ENCODE data around the gene MTERF4.

MTERF4 gene

DNA sequence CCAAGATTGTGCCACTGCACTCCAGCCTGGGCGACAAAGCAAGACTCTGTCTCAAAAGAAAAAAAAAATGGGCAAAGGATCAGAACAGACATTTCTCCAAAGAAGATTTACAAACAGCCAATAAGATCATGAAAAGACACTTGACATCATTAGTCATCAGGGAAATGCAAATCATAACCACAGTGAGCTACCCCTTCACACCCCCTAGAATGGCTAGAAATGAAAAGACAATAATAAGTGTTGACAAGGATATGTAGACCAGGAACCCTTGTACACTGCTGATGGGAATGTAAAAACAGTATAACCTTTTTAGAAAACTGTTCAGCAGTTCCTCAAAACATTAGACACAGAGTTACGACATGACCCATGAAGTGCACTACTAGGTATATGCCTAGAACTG is 18.4 kb upstream of the MTERF4 start:
- TF ChIP-seq, protein P1, sequence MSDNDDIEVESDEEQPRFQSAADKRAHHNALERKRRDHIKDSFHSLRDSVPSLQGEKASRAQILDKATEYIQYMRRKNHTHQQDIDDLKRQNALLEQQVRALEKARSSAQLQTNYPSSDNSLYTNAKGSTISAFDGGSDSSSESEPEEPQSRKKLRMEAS (IDR thresholded peaks at IDR 0.05; ENCODE audit: low read depth, low read length): no peak
- TF ChIP-seq MYC (IDR thresholded peaks at IDR 0.05; ENCODE audit: low read depth, low read length): no peak
- TF ChIP-seq POLR2A (IDR thresholded peaks at IDR 0.05; ENCODE audit: extremely low read depth, insufficient read length): no peak
- TF ChIP-seq, protein P2, sequence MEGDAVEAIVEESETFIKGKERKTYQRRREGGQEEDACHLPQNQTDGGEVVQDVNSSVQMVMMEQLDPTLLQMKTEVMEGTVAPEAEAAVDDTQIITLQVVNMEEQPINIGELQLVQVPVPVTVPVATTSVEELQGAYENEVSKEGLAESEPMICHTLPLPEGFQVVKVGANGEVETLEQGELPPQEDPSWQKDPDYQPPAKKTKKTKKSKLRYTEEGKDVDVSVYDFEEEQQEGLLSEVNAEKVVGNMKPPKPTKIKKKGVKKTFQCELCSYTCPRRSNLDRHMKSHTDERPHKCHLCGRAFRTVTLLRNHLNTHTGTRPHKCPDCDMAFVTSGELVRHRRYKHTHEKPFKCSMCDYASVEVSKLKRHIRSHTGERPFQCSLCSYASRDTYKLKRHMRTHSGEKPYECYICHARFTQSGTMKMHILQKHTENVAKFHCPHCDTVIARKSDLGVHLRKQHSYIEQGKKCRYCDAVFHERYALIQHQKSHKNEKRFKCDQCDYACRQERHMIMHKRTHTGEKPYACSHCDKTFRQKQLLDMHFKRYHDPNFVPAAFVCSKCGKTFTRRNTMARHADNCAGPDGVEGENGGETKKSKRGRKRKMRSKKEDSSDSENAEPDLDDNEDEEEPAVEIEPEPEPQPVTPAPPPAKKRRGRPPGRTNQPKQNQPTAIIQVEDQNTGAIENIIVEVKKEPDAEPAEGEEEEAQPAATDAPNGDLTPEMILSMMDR (IDR thresholded peaks at IDR 0.05; ENCODE audit: low read depth, low read length): no peak
- no peak for DNase-seq (ENCODE audit: low read depth)

DNA sequence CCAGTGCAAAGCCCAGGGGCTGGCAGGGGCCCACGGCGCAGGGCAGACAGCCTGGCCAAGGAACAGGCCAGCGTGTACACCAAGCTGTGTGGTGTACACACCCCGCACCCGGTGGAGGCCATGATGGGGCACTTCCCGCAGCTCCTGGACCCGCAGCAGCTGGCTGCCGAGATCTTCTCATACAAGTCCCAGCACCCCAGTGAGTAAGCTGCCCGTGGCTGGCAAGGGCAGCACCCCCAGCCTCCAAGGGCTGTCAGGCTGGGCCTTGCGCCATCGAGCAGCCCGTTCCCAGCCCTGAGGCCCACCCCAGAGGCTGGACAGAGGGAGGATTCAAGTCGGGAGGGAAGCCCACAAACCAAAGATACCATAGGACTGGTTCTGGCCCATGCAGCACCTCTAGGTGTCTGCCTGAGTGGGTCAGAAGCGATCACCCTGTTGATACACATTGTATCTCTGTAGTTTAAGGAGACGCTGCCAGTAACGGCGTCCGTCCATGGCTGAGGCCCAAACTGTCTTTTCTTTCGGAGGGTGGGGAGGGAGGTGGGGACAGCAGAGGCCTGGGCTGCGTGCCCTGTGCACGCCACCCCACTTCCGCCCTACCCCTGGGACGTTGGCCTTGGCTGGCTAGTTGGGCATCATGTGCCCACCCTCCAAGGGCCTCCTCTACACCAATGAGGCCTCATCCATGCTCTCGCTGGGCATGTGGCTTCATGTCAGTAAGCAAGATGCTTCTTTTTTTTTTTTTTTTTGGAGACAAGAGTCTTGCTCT is 16.8 kb upstream of the MTERF4 start:
- no peak for TF ChIP-seq MYC (IDR thresholded peaks at IDR 0.05; ENCODE audit: low read depth, low read length)
- TF ChIP-seq, protein P1 (IDR thresholded peaks at IDR 0.05; ENCODE audit: low read depth, low read length): no peak
- TF ChIP-seq, protein P2 (IDR thresholded peaks at IDR 0.05; ENCODE audit: low read depth, low read length): no peak
- no peak for TF ChIP-seq POLR2A (IDR thresholded peaks at IDR 0.05; ENCODE audit: extremely low read depth, insufficient read length)
- DNase-seq (ENCODE audit: low read depth): no peak

More for the DNA sequence above, 18.4 kb upstream of the MTERF4 start:
- no peak overlapping the region for H3K4me3 ChIP-seq (ENCODE audit: low read depth, low read length)

DNA sequence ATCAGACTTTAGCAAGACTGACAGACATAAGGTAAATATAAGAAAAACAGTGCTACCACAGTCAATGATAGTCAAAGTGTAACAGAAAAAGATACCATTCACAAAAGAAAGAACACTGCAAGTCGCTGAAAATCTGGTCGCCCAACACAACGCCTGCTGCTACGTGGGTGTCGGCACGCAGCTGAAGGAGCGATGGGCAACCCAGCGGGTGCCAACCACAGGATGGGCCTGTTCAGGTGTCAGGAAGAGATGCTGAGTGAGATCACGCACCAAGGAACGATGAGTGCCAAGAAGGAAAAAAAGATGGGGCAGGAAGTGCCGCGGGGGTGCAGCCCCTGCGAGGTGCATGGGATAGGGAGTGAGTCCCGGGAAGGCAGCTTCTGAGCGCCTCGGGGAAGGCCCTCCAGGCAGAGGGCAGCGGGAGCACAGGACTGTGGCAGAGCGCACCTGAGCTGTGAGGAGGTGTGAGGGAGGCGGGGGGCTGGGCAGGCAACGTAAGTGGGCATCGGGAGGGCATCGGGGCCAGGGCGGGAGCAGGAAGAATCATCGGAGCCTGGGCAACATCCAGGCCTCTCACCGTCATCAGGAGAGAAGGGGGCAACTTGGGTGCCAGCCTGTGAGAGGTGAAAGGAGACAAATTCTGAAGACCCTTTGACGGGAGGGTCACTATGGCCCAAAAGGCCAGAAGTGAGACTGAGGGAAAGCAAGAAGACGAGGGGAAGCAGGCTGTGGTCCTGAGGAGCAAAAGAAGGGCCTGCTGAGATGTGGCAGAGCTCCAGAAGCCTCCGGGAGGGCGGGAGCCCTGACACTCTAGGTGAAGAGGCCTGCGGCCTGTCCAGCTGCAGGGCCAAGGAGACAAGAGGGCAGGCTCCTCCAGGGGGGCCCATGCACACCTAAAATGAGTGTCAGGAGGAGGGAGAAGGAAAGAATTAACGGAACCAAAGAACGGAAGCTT is 14.8 kb upstream of the MTERF4 start:
- TF ChIP-seq, protein P2 (IDR thresholded peaks at IDR 0.05; ENCODE audit: low read depth, low read length): no peak
- no peak for TF ChIP-seq POLR2A (IDR thresholded peaks at IDR 0.05; ENCODE audit: extremely low read depth, insufficient read length)
- TF ChIP-seq, protein P1 (IDR thresholded peaks at IDR 0.05; ENCODE audit: low read depth, low read length): no peak
- DNase-seq (ENCODE audit: low read depth): no peak
- no peak overlapping the region for H3K4me3 ChIP-seq (ENCODE audit: low read depth, low read length)

More for the DNA sequence above, 16.8 kb upstream of the MTERF4 start:
- no peak overlapping the region for H3K4me3 ChIP-seq (ENCODE audit: low read depth, low read length)

DNA sequence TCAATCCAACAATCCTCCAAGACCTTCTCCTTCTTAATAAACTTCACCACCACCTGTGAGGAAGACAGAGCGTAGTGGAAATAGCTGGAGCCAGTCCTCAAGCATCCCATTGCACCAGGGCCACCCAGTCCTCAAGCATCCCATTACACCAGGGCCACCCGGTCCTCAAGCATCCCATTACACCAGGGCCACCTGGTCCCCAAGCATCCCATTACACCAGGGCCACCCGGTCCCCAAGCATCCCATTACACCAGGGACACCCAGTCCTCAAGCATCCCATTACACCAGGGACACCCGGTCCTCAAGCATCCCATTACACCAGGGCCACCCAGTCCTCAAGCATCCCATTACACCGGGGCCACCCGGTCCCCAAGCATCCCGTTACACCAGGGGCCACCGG is 13.3 kb upstream of the MTERF4 start:
- TF ChIP-seq POLR2A (IDR thresholded peaks at IDR 0.05; ENCODE audit: extremely low read depth, insufficient read length) (no peak), MYC (IDR thresholded peaks at IDR 0.05; ENCODE audit: low read depth, low read length) (no peak)
- TF ChIP-seq, protein P1 (IDR thresholded peaks at IDR 0.05; ENCODE audit: low read depth, low read length): no peak
- TF ChIP-seq, protein P2 (IDR thresholded peaks at IDR 0.05; ENCODE audit: low read depth, low read length): no peak
- DNase-seq (ENCODE audit: low read depth): no peak
- no peak overlapping the region for H3K4me3 ChIP-seq (ENCODE audit: low read depth, low read length)

DNA sequence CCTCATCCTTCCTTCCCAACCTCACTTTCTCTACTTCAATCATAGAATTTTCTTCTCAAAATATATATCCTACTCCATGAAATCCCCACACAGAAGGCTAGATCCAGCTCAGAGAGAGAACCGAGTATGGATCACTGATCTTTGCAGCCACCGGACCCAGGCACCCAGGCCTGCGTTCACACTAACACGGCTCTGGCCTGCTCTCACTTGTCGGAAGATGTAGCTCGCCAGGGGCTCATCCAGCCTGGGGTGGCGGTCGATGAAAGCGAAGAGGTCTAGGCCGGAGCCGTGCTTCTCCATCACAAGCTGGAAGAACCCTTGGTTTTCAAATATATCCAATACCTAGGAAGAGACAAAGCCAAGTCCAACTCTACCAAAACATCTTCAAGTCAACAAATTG is 12.7 kb upstream of the MTERF4 start:
- no peak for DNase-seq (ENCODE audit: low read depth)
- TF ChIP-seq, protein P2 (IDR thresholded peaks at IDR 0.05; ENCODE audit: low read depth, low read length): no peak
- TF ChIP-seq, protein P1 (IDR thresholded peaks at IDR 0.05; ENCODE audit: low read depth, low read length): no peak
- no peak for TF ChIP-seq POLR2A (IDR thresholded peaks at IDR 0.05; ENCODE audit: extremely low read depth, insufficient read length)
- H3K4me3 ChIP-seq (ENCODE audit: low read depth, low read length): no peak overlapping the region
